ENCODE data around the gene RAPGEF1. TPM values are rescaled to one million over a fixed set of nuclear protein-coding genes. Genes with fewer than 3 reads are reported as not detected.

RAPGEF1 gene
- total and polyA plus RNA-seq, 2 of the 13 experiments (the other 11 are each of a cell fraction or from before 2014, with no cell fraction given): 21.2 to 38.9 TPM

- TF ChIP-seq KLF11 (CRISPR knock-in tag; IDR thresholded peaks at IDR 0.05) (no peak), GABPB1 (CRISPR knock-in tag; IDR thresholded peaks at IDR 0.05) (peak; percentile 95), TBL1XR1 (IDR thresholded peaks at IDR 0.05; ENCODE audit: borderline replicate concordance, low read length, partially characterized antibody) (peak; percentile 36), ZNF580 (CRISPR knock-in tag; IDR thresholded peaks at IDR 0.05; ENCODE audit: borderline replicate concordance, low read depth) (0 out of 2 replicates have a peak, but pooled peaks have one; percentile 34), ZNF274 (CRISPR knock-in tag; IDR thresholded peaks at IDR 0.05) (no peak), ZFAT (CRISPR knock-in tag; conservative IDR thresholded peaks at IDR 0.05) (no peak), ERF (CRISPR knock-in tag; IDR thresholded peaks at IDR 0.05) (no peak; the same call in 1 of the 2 replicates), PHF20 (CRISPR knock-in tag; IDR thresholded peaks at IDR 0.05) (no peak; the same call in 1 of the 2 replicates), FLYWCH1 (CRISPR knock-in tag; IDR thresholded peaks at IDR 0.05) (no peak), NFKB2 (CRISPR knock-in tag; IDR thresholded peaks at IDR 0.05; ENCODE audit: borderline replicate concordance) (no peak; the same call in 1 of the 2 replicates), KDM2A (CRISPR knock-in tag; IDR thresholded peaks at IDR 0.05; ENCODE audit: borderline replicate concordance, low read depth) (peak; percentile 70), ZNF292 (CRISPR knock-in tag; IDR thresholded peaks at IDR 0.05; ENCODE audit: borderline replicate concordance, low read depth) (no peak), TMF1 (CRISPR knock-in tag; IDR thresholded peaks at IDR 0.05; ENCODE audit: low read depth) (no peak), GPN1 (CRISPR knock-in tag; IDR thresholded peaks at IDR 0.05; ENCODE audit: borderline replicate concordance) (no peak), HOXA5 (CRISPR knock-in tag; IDR thresholded peaks at IDR 0.05) (no peak), KAT2B (IDR thresholded peaks at IDR 0.05; ENCODE audit: borderline replicate concordance, low read depth, low read length) (no peak), RFX5 (IDR thresholded peaks at IDR 0.05; ENCODE audit: low read depth, low read length) (no peak), SATB2 (CRISPR knock-in tag; IDR thresholded peaks at IDR 0.05) (no peak), RFXANK (CRISPR knock-in tag; IDR thresholded peaks at IDR 0.05) (no peak), POLR2AphosphoS2 (IDR thresholded peaks at IDR 0.05; ENCODE audit: low read depth, low read length) (no peak), EHMT2 (IDR thresholded peaks at IDR 0.05; ENCODE audit: borderline replicate concordance, low read depth, low read length) (no peak), NFATC3 (CRISPR knock-in tag; IDR thresholded peaks at IDR 0.05) (no peak), KDM3A (CRISPR knock-in tag; IDR thresholded peaks at IDR 0.05; ENCODE audit: low read depth) (no peak)
- TF ChIP-seq, protein P1, sequence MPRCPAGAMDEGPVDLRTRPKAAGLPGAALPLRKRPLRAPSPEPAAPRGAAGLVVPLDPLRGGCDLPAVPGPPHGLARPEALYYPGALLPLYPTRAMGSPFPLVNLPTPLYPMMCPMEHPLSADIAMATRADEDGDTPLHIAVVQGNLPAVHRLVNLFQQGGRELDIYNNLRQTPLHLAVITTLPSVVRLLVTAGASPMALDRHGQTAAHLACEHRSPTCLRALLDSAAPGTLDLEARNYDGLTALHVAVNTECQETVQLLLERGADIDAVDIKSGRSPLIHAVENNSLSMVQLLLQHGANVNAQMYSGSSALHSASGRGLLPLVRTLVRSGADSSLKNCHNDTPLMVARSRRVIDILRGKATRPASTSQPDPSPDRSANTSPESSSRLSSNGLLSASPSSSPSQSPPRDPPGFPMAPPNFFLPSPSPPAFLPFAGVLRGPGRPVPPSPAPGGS (CRISPR knock-in tag; IDR thresholded peaks at IDR 0.05): 0 out of 2 replicates have a peak, but pooled peaks have one; percentile 45
- TF ChIP-seq, protein P2, sequence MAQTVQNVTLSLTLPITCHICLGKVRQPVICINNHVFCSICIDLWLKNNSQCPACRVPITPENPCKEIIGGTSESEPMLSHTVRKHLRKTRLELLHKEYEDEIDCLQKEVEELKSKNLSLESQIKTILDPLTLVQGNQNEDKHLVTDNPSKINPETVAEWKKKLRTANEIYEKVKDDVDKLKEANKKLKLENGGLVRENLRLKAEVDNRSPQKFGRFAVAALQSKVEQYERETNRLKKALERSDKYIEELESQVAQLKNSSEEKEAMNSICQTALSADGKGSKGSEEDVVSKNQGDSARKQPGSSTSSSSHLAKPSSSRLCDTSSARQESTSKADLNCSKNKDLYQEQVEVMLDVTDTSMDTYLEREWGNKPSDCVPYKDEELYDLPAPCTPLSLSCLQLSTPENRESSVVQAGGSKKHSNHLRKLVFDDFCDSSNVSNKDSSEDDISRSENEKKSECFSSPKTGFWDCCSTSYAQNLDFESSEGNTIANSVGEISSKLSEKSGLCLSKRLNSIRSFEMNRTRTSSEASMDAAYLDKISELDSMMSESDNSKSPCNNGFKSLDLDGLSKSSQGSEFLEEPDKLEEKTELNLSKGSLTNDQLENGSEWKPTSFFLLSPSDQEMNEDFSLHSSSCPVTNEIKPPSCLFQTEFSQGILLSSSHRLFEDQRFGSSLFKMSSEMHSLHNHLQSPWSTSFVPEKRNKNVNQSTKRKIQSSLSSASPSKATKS (CRISPR knock-in tag; IDR thresholded peaks at IDR 0.05): no peak
- TF ChIP-seq, protein P3, sequence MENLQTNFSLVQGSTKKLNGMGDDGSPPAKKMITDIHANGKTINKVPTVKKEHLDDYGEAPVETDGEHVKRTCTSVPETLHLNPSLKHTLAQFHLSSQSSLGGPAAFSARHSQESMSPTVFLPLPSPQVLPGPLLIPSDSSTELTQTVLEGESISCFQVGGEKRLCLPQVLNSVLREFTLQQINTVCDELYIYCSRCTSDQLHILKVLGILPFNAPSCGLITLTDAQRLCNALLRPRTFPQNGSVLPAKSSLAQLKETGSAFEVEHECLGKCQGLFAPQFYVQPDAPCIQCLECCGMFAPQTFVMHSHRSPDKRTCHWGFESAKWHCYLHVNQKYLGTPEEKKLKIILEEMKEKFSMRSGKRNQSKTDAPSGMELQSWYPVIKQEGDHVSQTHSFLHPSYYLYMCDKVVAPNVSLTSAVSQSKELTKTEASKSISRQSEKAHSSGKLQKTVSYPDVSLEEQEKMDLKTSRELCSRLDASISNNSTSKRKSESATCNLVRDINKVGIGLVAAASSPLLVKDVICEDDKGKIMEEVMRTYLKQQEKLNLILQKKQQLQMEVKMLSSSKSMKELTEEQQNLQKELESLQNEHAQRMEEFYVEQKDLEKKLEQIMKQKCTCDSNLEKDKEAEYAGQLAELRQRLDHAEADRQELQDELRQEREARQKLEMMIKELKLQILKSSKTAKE (CRISPR knock-in tag; IDR thresholded peaks at IDR 0.05; ENCODE audit: borderline replicate concordance): no peak
Measured at GRCh38 chr9:131530920-131531832, 208.7 kb downstream of the RAPGEF1 start, which contains the start of gene UCK1 (continued).
